ENCODE data around the gene SPATA46. TPM values are rescaled to one million over a fixed set of nuclear protein-coding genes. Genes with fewer than 3 reads are reported as not detected.
"Not testable (repeated sequence)": the region's sequence is repeated elsewhere in the genome, so short reads cannot be mapped to it uniquely, and the experiment has no call there.

The SPATA46 gene
- polyA plus RNA-seq (2013, experiment 1 of 2; ENCODE audit: insufficient read length): not detected
- polyA plus RNA-seq (2013, experiment 2 of 2; ENCODE audit: insufficient read length): not detected

- no peak for DNase-seq
Observed at GRCh38 chr1:162376691-162377090, at the start of gene SPATA46. Gene SPATA46 (minus strand): TSS chr1:162376854. CDS start chr1:162376790, 64 bp downstream.

- no peak for DNase-seq
Observed at GRCh38 chr1:162422662-162423375, 46.2 kb upstream of the SPATA46 start.

GRCh38 chr1:162421258-162422164 lies 44.9 kb upstream of the SPATA46 start:
- DNase-seq: no peak

- no peak for DNase-seq
Observed at GRCh38 chr1:162420120-162420519, 43.5 kb upstream of the SPATA46 start.

- DNase-seq: peak; percentile 8
Observed at GRCh38 chr1:162419450-162419931, 42.8 kb upstream of the SPATA46 start.

GRCh38 chr1:162418584-162418983 lies 41.9 kb upstream of the SPATA46 start:
- DNase-seq: not testable (repeated sequence)

- DNase-seq: no peak
Observed at GRCh38 chr1:162417650-162418049, 41.0 kb upstream of the SPATA46 start.

GRCh38 chr1:162416909-162417308 lies 40.3 kb upstream of the SPATA46 start:
- no peak for DNase-seq

- DNase-seq: no peak
Observed at GRCh38 chr1:162416215-162416614, 39.6 kb upstream of the SPATA46 start.

GRCh38 chr1:162412002-162412401 lies 35.3 kb upstream of the SPATA46 start, which contains the start of gene SH2D1B:
Gene SH2D1B (minus strand): TSS chr1:162412136. CDS start chr1:162412016, 120 bp downstream.
- DNase-seq: no peak

GRCh38 chr1:162407539-162407938 lies 30.9 kb upstream of the SPATA46 start:
- no peak for DNase-seq

- no peak for DNase-seq
Observed at GRCh38 chr1:162406811-162407210, 30.2 kb upstream of the SPATA46 start.

- no peak for DNase-seq
Observed at GRCh38 chr1:162405800-162406199, 29.1 kb upstream of the SPATA46 start.

GRCh38 chr1:162404550-162405160 lies 28.0 kb upstream of the SPATA46 start:
- peak; percentile 48 for DNase-seq

GRCh38 chr1:162400790-162401355 lies 24.2 kb upstream of the SPATA46 start:
- no peak for DNase-seq

GRCh38 chr1:162398999-162399580 lies 22.4 kb upstream of the SPATA46 start:
- no peak for DNase-seq

- no peak for DNase-seq
Observed at GRCh38 chr1:162397943-162398560, 21.4 kb upstream of the SPATA46 start.

GRCh38 chr1:162397039-162397448 lies 20.4 kb upstream of the SPATA46 start:
- no peak for DNase-seq

- DNase-seq: no peak
Observed at GRCh38 chr1:162396201-162396906, 19.7 kb upstream of the SPATA46 start.

GRCh38 chr1:162391790-162392563 lies 15.3 kb upstream of the SPATA46 start:
- peak; percentile 42 for DNase-seq

Measured in fibroblast of skin of abdomen (primary cell).